Stimulated activated CD4-positive, alpha-beta T cell treated with anti-CD3 and anti-CD28 coated beads, Interleukin-2, amount 100 ng/mL, for 24 hours (primary cell): ENCODE results near the gene ZNF544.
"Not testable (repeated sequence)": the region's sequence is repeated elsewhere in the genome, so short reads cannot be mapped to it uniquely, and the experiment has no call there.

Source experiments
- DNase-seq, 2 donors: peaks; one replicate each; pipeline ENCODE4 v3.0.0-alpha.2; 2020

Gene ZNF544

GRCh38 chr19:58258259-58258658 is 29.5 kb downstream of the ZNF544 start:
- not testable (repeated sequence) for DNase-seq

- DNase-seq, result no peak
Observed at GRCh38 chr19:58261600-58261967, 32.9 kb downstream of the ZNF544 start.

DNA sequence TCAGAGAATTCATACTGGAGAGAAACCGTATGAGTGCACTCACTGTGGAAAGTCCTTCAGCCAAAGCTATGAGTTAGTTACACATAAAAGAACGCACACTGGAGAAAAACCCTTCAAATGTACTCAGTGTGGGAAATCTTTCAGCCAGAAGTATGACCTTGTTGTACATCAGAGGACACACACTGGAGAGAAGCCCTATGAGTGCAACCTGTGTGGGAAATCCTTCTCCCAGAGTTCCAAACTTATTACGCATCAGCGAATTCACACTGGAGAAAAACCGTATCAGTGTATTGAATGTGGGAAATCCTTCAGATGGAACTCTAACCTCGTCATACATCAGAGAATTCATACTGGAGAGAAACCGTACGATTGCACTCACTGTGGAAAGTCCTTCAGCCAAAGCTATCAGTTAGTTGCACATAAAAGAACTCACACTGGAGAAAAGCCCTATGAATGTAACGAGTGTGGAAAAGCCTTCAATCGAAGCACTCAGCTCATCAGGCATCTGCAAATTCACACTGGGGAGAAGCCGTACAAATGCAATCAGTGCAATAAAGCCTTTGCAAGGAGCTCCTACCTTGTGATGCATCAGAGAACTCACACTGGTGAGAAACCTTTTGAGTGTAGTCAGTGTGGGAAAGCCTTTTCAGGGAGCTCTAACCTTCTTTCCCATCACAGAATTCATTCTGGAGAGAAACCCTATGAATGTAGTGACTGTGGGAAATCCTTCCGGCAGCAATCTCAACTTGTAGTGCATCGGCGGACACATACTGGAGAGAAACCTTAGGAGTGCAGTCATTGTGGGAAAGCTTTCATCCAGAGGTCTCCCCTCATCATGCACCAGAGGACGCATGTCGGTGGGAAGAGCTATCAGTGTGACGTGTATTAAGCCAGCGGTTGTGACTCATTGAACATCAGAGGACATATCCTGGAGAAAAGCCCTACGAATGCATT is 33.5 kb downstream of the ZNF544 start:
- no peak for DNase-seq

DNA sequence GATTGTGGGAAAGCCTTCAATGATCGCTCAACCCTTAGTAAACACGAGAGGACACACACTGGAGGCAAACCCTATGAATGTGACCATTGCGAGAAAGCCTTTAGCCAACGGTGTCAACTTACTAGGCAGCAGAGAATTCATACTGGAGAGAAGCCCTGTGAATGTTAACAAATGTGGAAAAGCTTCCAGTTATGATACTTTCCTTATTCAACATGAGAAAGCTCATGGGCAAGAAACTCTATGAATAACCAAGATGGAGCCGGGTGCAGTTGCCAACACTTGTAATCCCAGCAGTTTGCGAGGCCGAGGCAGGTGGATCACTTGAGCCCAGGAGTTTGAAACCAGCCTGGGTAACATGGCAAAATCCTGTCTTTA is 34.2 kb downstream of the ZNF544 start:
- DNase-seq, result no peak

DNA sequence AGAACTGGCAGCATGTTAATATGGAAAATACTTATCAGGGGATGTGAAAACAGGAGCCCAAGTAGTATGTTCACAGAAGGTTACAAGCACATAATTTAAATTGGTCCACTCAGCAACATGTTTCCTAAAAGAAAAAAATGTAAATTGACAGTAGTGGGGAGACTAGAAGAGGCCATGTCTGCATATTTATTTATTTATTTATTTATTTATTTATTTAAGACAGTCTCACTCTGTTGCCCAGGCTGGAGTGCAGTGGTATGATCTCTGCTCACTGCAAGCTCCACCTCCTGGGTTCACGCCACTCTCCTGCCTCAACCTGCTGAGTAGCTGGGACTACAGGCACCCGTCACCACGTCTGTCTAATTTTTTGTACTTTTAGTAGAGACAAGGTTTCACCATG is 36.4 kb downstream of the ZNF544 start:
- DNase-seq, result no peak

- no peak for DNase-seq
Observed at GRCh38 chr19:58268344-58268743, 39.6 kb downstream of the ZNF544 start.

- DNase-seq, result no peak
Observed at GRCh38 chr19:58274771-58275201, 46.1 kb downstream of the ZNF544 start.

DNA sequence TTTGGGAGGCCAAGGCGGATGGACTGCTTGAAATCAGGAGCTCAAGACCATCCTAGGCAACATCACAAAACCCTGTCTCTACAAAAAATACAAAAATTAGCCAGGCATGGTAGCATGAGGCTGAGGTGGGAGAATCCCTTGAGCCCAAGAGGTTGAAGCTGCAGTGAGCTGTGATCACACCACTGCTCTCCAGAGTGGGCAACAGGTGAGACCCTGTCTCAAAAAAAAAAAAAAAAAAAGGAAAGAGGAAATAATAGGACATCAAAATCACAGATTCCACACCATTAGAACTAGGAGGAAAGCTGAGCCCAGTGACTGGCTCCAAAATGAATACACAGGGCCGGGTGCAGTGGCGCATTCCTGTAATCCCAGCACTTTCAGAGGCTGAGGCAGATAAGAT is 46.9 kb downstream of the ZNF544 start:
- DNase-seq, result no peak

DNA sequence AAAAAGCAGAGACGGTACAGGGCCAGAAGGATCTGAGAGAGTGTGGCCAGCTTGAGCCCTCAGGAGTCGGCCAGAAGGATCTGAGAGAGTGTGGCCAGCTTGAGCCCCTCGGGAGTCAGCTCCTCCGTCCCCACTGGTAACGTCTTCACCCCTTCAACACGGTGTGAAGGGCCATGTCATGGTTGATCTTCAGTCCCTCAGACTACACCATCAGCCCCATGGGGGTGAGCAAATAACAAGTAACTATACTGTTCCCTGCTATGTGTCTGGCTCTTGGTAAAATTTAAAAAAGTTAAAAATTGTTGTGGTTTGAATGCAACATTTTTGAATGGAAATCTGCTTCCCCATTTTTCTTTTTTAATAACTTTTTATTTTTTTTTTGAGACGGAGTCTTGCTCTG is 48.5 kb downstream of the ZNF544 start:
- no peak for DNase-seq

GRCh38 chr19:58277748-58278540 is 49.2 kb downstream of the ZNF544 start:
- DNase-seq, result no peak

DNA sequence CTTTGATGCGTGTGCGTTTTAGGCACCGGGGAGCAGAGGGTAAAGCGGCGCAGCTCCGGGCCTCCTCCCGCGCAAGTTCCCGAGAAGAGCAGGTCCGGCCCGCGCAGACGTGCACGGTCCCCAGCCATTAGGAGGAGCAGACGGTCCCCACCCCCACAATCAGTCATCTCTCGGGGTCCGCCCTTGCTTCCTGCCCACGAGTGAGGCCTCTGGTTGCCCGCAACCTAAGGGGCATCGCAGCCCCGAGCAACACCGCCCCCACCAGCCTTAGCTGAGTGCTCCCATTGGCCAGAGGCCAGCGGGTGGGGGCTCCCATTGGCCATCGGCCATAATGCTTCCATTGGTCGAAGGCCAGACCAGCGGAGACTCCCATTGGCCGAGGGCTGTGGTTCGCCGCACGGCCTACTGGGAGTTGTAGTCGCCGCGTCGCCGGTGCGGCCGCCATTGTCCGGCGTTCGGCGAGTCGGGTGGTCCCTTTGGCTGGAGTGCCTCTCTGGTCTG is 49.9 kb downstream of the ZNF544 start, which contains the start of gene ZNF8:
TSS of gene ZNF8 (plus strand) at position 415 of the 501 bp plus-strand sequence. CDS start 127 bp downstream, outside the sequence.
- DNase-seq, result peak; percentile 97 to 98

DNA sequence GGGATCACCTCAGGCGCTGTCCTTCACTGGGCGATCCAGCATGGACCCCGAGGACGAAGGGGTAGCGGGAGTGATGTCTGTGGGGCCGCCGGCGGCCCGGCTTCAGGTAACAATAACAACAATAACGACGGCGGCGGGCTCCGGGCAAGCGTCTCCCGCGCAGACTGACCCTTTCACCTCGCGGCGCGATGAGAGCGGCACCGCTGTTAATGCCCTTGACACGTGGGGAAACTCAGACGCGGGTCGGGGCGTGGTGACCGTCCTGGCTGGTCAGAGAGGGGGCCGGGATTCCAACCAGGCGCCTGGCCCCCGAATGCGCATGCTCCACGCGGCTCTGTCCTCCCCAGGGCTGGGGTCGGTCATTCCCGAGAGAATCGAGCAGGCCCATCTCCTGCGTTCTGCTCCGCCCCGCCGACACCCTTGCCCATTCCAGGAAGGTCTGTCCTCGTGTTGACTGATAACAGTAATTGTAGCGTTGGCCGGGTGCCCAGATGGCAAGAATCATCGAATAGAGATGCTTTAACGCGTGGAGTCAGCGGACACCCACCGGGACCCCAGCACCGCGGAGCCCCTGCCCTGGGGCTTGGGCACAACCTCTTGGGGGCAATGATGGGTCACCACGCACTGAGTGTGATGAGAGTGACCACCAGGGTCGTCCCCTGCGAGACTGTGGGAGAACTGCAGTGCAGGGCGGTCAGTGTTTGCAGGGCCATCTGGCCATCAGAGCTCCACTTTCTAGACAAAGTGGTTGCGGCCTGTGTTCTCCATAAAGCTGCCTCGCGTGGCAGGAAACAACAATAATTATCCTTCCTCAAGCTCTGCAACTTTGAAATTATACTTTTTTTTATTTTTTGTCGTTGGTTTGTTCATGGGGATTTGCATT is 50.6 kb downstream of the ZNF544 start:
- peak; percentile 60 for DNase-seq

DNA sequence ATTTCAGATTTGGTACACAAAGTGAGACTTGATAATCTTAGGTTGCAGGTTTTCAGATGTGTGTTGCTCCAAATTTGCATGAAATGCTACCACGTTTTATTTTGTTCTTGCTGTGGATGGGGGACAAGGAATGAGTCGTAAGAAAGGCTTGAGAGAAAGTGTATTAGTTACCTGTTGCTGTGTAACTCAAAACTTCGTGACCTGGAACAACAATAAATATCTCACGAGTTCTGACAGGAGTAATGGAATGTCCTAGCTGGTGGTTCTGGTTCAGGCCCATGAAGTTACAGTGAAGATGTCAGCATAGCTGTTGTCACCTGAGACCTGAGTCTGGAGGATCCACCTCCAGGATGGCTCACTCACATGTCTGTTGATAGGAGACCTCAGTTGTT is 51.2 kb downstream of the ZNF544 start:
- DNase-seq, result no peak

DNA sequence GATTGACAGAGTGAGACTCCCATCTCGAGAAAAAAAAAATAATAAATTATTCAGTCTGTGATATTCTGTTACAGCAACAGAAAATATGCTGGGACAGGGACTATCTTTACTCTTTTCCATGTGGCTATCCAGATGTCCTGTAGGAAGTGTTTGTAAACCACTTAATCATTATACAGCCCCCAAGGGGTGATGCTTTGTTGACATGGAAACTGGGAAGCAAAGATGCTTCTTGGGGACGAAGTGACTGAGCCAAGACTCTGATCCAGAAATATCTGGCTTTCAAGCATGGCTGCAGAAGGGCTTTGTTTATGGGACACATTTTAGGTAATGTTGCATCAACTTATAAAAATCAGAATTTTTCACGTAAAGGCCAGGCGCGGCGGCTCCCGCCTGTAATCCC is 55.5 kb downstream of the ZNF544 start:
- no peak for DNase-seq

DNA sequence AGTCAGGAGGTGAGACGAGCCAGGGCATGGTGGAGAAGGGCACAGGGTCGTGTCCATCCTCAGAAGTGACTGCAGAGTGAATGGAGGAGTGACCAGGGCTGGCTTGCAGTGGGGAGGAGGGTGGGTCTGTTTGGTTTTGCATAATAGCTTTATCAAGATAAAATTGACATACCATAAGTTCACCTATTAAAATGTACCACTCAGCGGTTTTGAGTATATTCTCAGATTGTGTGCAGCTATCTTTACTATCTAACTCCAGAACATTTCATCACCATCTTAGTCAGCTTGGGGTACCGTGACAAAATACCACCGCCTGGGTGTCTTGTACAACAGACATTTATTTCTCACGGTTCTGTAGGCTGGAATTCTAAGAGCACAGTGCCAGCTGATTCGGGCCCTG is 63.2 kb downstream of the ZNF544 start:
- DNase-seq, result no peak

- no peak for DNase-seq
Observed at GRCh38 chr19:58294743-58295374, 66.1 kb downstream of the ZNF544 start.

DNA sequence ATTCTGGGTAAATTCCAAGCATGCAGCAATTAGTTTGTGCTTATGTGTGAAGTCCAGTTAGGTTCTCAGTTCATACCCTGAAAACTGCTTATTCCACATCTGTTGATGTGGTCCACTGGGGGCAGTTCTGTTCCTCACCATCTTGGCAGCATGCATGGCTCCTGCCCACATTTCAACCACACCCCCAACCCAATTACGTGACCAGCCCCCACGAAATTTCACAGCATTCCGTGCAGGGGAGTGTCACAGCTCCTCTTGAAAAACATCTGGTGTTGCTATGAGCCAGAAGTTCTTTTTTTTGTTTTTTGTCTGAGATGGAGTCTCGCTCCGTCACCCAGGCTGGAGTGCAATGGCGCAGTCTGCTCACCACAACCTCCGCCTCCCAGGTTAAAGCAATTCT is 67.4 kb downstream of the ZNF544 start:
- no peak for DNase-seq

DNA sequence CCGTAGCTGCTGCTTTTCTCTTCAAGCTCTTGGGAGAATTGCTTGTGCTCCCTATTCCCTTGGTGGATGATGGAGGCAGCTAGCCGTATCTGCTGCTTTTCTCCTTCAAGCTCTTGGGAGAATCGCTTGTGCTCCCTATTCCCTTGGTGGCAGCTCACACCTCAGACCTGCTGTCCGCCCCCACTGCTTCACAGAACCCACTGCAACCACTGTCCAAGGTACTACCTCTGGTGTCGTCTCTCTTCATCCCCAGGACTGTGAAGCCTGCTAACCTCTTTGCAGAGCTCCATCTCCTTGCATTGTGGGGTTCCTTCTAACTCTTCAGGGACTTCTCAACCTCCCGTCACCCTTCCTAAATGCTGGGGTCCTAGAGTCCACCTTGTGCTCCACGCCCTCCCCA is 71.9 kb downstream of the ZNF544 start:
- no peak for DNase-seq

DNA sequence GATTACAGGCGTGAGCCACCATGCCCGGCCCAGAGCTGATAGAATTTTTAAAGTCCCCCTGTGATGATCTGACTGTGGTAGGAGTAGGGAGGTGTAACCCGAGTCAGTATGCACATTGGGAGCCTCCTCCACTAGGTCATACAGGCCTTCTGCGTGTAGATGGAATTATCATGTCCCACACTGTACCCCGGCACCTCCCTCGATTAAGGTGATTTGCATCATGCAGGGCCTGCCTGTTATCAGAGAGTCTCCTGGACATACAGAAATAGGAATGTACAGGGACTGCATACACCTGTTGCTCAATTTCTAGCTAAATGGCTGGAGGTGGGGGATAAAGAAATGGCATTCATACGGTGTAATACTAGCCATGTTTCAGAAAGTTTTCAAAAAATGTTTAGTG is 75.5 kb downstream of the ZNF544 start:
- no peak for DNase-seq

DNA sequence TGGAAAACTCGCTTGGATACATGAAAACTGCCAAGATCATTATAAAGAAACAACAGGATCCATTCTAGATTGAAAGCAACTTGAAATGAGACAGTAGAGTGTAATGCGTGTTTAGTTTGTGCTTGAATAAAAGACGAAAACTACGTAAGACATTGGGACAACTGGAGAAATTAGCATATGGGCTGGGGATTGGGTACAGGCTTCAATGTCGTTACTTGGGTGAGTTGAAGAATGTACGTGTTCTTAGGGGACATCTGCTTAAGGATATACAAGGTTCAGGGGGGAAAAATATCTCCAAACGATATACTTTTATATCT is 76.0 kb downstream of the ZNF544 start:
- no peak for DNase-seq

- DNase-seq, result peak; percentile 93 to 94
Observed at GRCh38 chr19:58305065-58305931, 76.6 kb downstream of the ZNF544 start, which contains the start of gene ERVK3-1. Gene ERVK3-1 (plus strand): TSS chr19:58305377. CDS start chr19:58312169, 6,792 bp downstream.
